NCI-H2081 (cell line): ENCODE measurements around the gene SLC2A8.

Experiments
- DNase-seq, 2 experiments: peaks; one replicate each; lab custom pipeline; 2025; lab: John Stamatoyannopoulos, UW

The SLC2A8 gene

GRCh38 chr9:127403507-127404192 lies 6.7 kb downstream of the SLC2A8 start:
- no peak for DNase-seq

GRCh38 chr9:127404631-127405030 lies 7.7 kb downstream of the SLC2A8 start:
- no peak for DNase-seq

GRCh38 chr9:127405344-127406125 lies 8.6 kb downstream of the SLC2A8 start:
- DNase-seq, result no peak

GRCh38 chr9:127406799-127407491 lies 10.0 kb downstream of the SLC2A8 start:
- no peak for DNase-seq

GRCh38 chr9:127407492-127407843 lies 10.5 kb downstream of the SLC2A8 start:
- DNase-seq, result no peak

- no peak for DNase-seq
Measured at GRCh38 chr9:127411122-127411521, 14.2 kb downstream of the SLC2A8 start.

- DNase-seq, result no peak
Measured at GRCh38 chr9:127415141-127415540, 18.2 kb downstream of the SLC2A8 start.

- no peak for DNase-seq
Measured at GRCh38 chr9:127415657-127416056, 18.7 kb downstream of the SLC2A8 start.

GRCh38 chr9:127417131-127418036 lies 20.4 kb downstream of the SLC2A8 start:
- DNase-seq, result no peak

- no peak for DNase-seq
Measured at GRCh38 chr9:127418037-127418471, 21.1 kb downstream of the SLC2A8 start.

- DNase-seq, result no peak
Measured at GRCh38 chr9:127419348-127419747, 22.4 kb downstream of the SLC2A8 start.

- DNase-seq, result no peak
Measured at GRCh38 chr9:127421057-127421456, 24.1 kb downstream of the SLC2A8 start.

- no peak for DNase-seq
Measured at GRCh38 chr9:127422133-127422782, 25.3 kb downstream of the SLC2A8 start.

GRCh38 chr9:127422787-127423186 lies 25.8 kb downstream of the SLC2A8 start:
- no peak for DNase-seq

- DNase-seq, result no peak
Measured at GRCh38 chr9:127423476-127423933, 26.5 kb downstream of the SLC2A8 start.

- DNase-seq, result peak; percentile 85 to 89
Measured at GRCh38 chr9:127423934-127424675, 27.1 kb downstream of the SLC2A8 start, which contains the start of gene ZNF79. TSS of gene ZNF79 (plus strand) at chr9:127424382. CDS start at chr9:127424788, 406 bp downstream.

- peak in 1 of 2 experiments; percentile 41 for DNase-seq
Measured at GRCh38 chr9:127424676-127424999, 27.7 kb downstream of the SLC2A8 start.

- no peak for DNase-seq
Measured at GRCh38 chr9:127426756-127427155, 29.8 kb downstream of the SLC2A8 start.

- no peak for DNase-seq
Measured at GRCh38 chr9:127428348-127428747, 31.4 kb downstream of the SLC2A8 start.

GRCh38 chr9:127430415-127430814 lies 33.4 kb downstream of the SLC2A8 start:
- no peak for DNase-seq
